HEK293T (cell line): Measurements from ENCODE around the gene TTC16.

Experiments used
- CTBP1 ChIP-seq: fragments of 450-650 bp; IDR thresholded peaks from 2 replicates; pipeline ENCODE4 v1.6.1; 2016; ENCODE audit warnings: borderline replicate concordance
- ELF4 ChIP-seq: fragments of 450-650 bp; IDR thresholded peaks from 2 replicates; pipeline ENCODE4 v1.6.1; 2017; ENCODE audit warnings: antibody characterized with exemption
- FOXA1 ChIP-seq: fragments of 450-650 bp; IDR thresholded peaks from 2 replicates; pipeline ENCODE4 v1.6.1; 2016; ENCODE audit warnings: mild to moderate bottlenecking
- FOXM1 ChIP-seq: fragments of 450-650 bp; IDR thresholded peaks from 2 replicates; pipeline ENCODE4 v1.6.1; 2017; ENCODE audit warnings: mild to moderate bottlenecking, borderline replicate concordance
- SUZ12 ChIP-seq: fragments of 450-650 bp; IDR thresholded peaks from 2 replicates; pipeline ENCODE4 v1.6.1; 2016; ENCODE audit warnings: mild to moderate bottlenecking
- ZNF384 ChIP-seq: fragments of 450-650 bp; IDR thresholded peaks from 2 replicates; pipeline ENCODE4 v1.6.1; 2016

GRCh38 chr9:127767410-127767809 is 51.5 kb downstream of the TTC16 start:
- TF ChIP-seq CTBP1 (no peak), FOXM1 (no peak), ZNF384 (no peak), ELF4 (no peak), FOXA1 (no peak), SUZ12 (no peak)
